HepG2 (cell line): Measurements from ENCODE around the gene ZNF804B. TPM values are rescaled to one million over a fixed set of nuclear protein-coding genes. Genes with fewer than 3 reads are reported as not detected.

Experiments used
- ATAC-seq: fragments of 200-7000 bp; cut with Tn5 transposase; 3 replicates; pipeline ENCODE4 v1.9.1; 2020; ENCODE audit warnings: mild to moderate bottlenecking, moderate library complexity
- BruUV-seq: library from RNA; stranded (reverse); fragments of 400-500 nt; replicated peaks from 2 replicates; lab custom pipeline; 2021; lab: Mats Ljungman, UMichigan
- CTCF ChIA-PET: fragments of 300-600 bp; formaldehyde crosslinking; extraction: SDS; loops from one replicate; lab custom pipeline; 2021; ENCODE audit warnings: low total read pairs, inconsistent platforms, low intra/inter-chr PET ratio; lab: Yijun Ruan, JAX
- POLR2A ChIA-PET: fragments of 350-600 bp; sonication (Branson Sonifier 250); formaldehyde crosslinking; loops from one replicate; lab custom pipeline; 2020; ENCODE audit warnings: antibody characterized with exemption, inconsistent platforms; lab: Yijun Ruan, JAX
- DNase-seq: peaks from one replicate; pipeline ENCODE4 v3.0.0-alpha.2; 2015; ENCODE audit warnings: low spot score
- FAIRE-seq: peaks from 3 replicates; lab custom pipeline; 2011; peaks lifted over from hg19 to GRCh38; lab: Jason Lieb, UNC
- H2AFZ ChIP-seq: one replicate; pipeline ENCODE4 v1.6.1; 2011; ENCODE audit warnings: low read length, inconsistent platforms
- H3K27ac ChIP-seq: fragments of 300-600 bp; 3 replicates; pipeline ENCODE4 v1.8.0; 2011; ENCODE audit warnings: mixed run types, mild to moderate bottlenecking, mixed read lengths, low read length, inconsistent platforms; ENCODE audit not compliant: insufficient read depth; ENCODE audit errors: extremely low read length
- H3K27me3 ChIP-seq, 2 experiments: fragments of 200-600 bp in 1 of 2; 2 replicates in 1 of 2; 3 replicates in 1 of 2; pipeline versions ENCODE4 v1.6.0 to v1.8.0; 2011; ENCODE audit warnings: low read length in 2 of 2, mild to moderate bottlenecking in 2 of 2, moderate library complexity in 2 of 2, inconsistent platforms in 1 of 2; ENCODE audit not compliant: insufficient read depth in 2 of 2, control insufficient read depth in 1 of 2
- H3K36me3 ChIP-seq, 2 experiments: fragments of 200-600 bp in 1 of 2; replicated peaks in 1 of 2; 2 replicates in 1 of 2; 3 replicates in 1 of 2; pipeline versions ENCODE4 v1.5.1 to v1.8.0; 2011; ENCODE audit warnings: low read length in 2 of 2, inconsistent platforms in 1 of 2; ENCODE audit not compliant: insufficient read depth in 2 of 2, control insufficient read depth in 1 of 2
- H3K4me1 ChIP-seq: 2 replicates; pipeline ENCODE4 v1.5.1; 2012; ENCODE audit warnings: low read length, inconsistent platforms; ENCODE audit not compliant: insufficient read depth
- H3K4me2 ChIP-seq: 2 replicates; pipeline ENCODE4 v1.6.0; 2011; ENCODE audit warnings: low read depth, low read length, inconsistent platforms
- H3K4me3 ChIP-seq, 3 experiments: fragments of 200-600 bp in 1 of 3; sonication (generic), shearing (Covaris generic) in 1 of 3; replicated peaks in 1 of 3; 2 replicates each; pipeline ENCODE4 v1.5.1; 2011 to 2016; ENCODE audit warnings: low read length in 3 of 3, inconsistent platforms in 2 of 3, low read depth in 2 of 3, mild to moderate bottlenecking in 2 of 3, control low read depth in 1 of 3, mixed read lengths in 1 of 3; ENCODE audit not compliant: insufficient read depth in 1 of 3
- H3K79me2 ChIP-seq: one replicate; pipeline ENCODE4 v1.6.1; 2011; ENCODE audit warnings: low read length, inconsistent platforms; ENCODE audit not compliant: insufficient read depth
- H3K9ac ChIP-seq: 2 replicates; pipeline ENCODE4 v1.6.0; 2011; ENCODE audit warnings: mild to moderate bottlenecking, low read depth, low read length, inconsistent platforms; ENCODE audit not compliant: insufficient read depth
- H3K9me3 ChIP-seq: 2 replicates; pipeline ENCODE4 v1.5.1; 2012; ENCODE audit warnings: mild to moderate bottlenecking, low read length
- H4K20me1 ChIP-seq: 2 replicates; pipeline ENCODE4 v1.6.0; 2011; ENCODE audit warnings: inconsistent platforms, mild to moderate bottlenecking, low read length, moderate library complexity; ENCODE audit not compliant: insufficient read depth
- ATF7 ChIP-seq, 2 experiments: fragments of 450-650 bp in 1 of 2; sonication (generic) in 1 of 2; formaldehyde crosslinking in 1 of 2; IDR thresholded peaks; 2 replicates each; pipeline versions ENCODE4 v1.4.0 to v1.6.1; 2016 to 2020; ENCODE audit warnings: antibody characterized with exemption in 1 of 2, mild to moderate bottlenecking in 1 of 2, missing genetic modification reagents in 1 of 2
- CREBL2 ChIP-seq: sonication (generic); formaldehyde crosslinking; IDR thresholded peaks from 2 replicates; pipeline ENCODE4 v1.8.1; 2023; ENCODE audit warnings: missing genetic modification reagents, mild to moderate bottlenecking, borderline replicate concordance
- MAFF ChIP-seq: IDR thresholded peaks from 2 replicates; pipeline ENCODE4 v1.6.1; 2011; ENCODE audit warnings: low read depth, low read length, improper control_type of control experiment
- MAFK ChIP-seq, 2 experiments: IDR thresholded peaks in 1 of 2; conservative IDR thresholded peaks in 1 of 2; 2 replicates each; pipeline ENCODE4 v1.6.1; 2011; ENCODE audit warnings: improper control_type of control experiment in 2 of 2, low read length in 2 of 2
- RBM22 ChIP-seq: fragments of 200-400 bp; formaldehyde crosslinking; optimal IDR thresholded peaks from 2 replicates; pipeline ENCODE3; 2017; ENCODE audit warnings: mild to moderate bottlenecking, low read length, moderate library complexity
- WGBS: methylation state at CpG from one replicate; pipeline ENCODE4 v1.1.6; 2017; ENCODE audit warnings: low lambda C conversion rate; 5-methylcytosine and 5-hydroxymethylcytosine counted together
- in situ Hi-C: cut with HindIII; loops from 2 replicates; pipeline ENCODE4 v1.10.0; 2017; ENCODE audit warnings: low pct_unique_long_range_greater_than_20kb; ENCODE audit not compliant: extremely low pct_ligation_motif_present
- intact Hi-C: fragments of 100-400 bp; cut with micrococcal nuclease; formaldehyde crosslinking; loops from one replicate; pipeline ENCODE4 v1.10.0; 2022; ENCODE audit not compliant: unreplicated experiment
- polyA plus RNA-seq, 8 experiments: library from polyadenylated mRNA; depleted of rRNA in 3 of 8; stranded (reverse) in 7 of 8; unstranded in 1 of 8; fragments of >200 nt; fragmentation: Illumina TruSeq in 4 of 8; extraction: Trizol in 4 of 8; gene quantifications; 2 replicates each; pipeline versions ENCODE4 v1.2.1 to v1.2.3, GENCODE V29; 2011 to 2016; ENCODE audit warnings: low read depth in 4 of 8, missing spikeins in 1 of 8, mixed read lengths in 1 of 8; ENCODE audit not compliant: insufficient read depth in 1 of 8
- total RNA-seq, 5 experiments: library from RNA; depleted of rRNA; stranded (reverse); fragments of >200 nt; fragmentation: Illumina TruSeq; extraction: Trizol; gene quantifications; 2 replicates each; pipeline ENCODE4 v1.2.3, GENCODE V29; 2016; ENCODE audit warnings: low read depth in 1 of 5

Gene ZNF804B
- total and polyA plus RNA-seq, 2 of the 13 experiments (the other 11 are each of a cell fraction or from before 2014, with no cell fraction given), result not detected

GRCh38 chr7:89012016-89012415 lies 252.5 kb downstream of the ZNF804B start:
- FAIRE-seq, result no peak
- no peaks in the 10 kb centered on the region for H3K4me1 ChIP-seq
- no peak overlapping the region for H3K9ac ChIP-seq
- no peaks in the 10 kb centered on the region for H4K20me1 ChIP-seq
- TF ChIP-seq ATF7 (IDR thresholded peaks at IDR 0.05), result 0 out of 2 replicates have a peak, but pooled peaks have one; percentile 7
- no peak for TF ChIP-seq ATF7 (CRISPR knock-in tag; IDR thresholded peaks at IDR 0.05)
- TF ChIP-seq CREBL2 (CRISPR knock-in tag), result no peak
- no peak for ATAC-seq
- H3K9me3 ChIP-seq, result peaks cover 20% of the 10 kb centered on the region
- no peaks in the 10 kb centered on the region for H3K36me3 ChIP-seq
- no peaks in the 10 kb centered on the region for H3K79me2 ChIP-seq
- BruUV-seq, result no TSS peak
- no peak overlapping the region for H2AFZ ChIP-seq
- H3K4me3 ChIP-seq, result no peak overlapping the region
- H3K27ac ChIP-seq, result no peak overlapping the region
- H3K27me3 ChIP-seq, result no peaks in the 10 kb centered on the region
- WGBS, result 11% methylated on average over 5 of the region's 5 CpGs
- ChIA-PET POLR2A (no interaction called here), CTCF (no interaction called here)
- H3K4me2 ChIP-seq, result no peak overlapping the region
- in situ Hi-C loops (no loop called here), intact Hi-C loops (no loop called here)
- DNase-seq, result no peak

GRCh38 chr7:89017695-89018094 lies 258.2 kb downstream of the ZNF804B start:
- H3K27me3 ChIP-seq, result no peaks in the 10 kb centered on the region; a peak in 1 of 5 replicates
- DNase-seq (no peak), ATAC-seq (no peak), FAIRE-seq (no peak)
- H4K20me1 ChIP-seq, result no peaks in the 10 kb centered on the region
- ChIA-PET POLR2A (no interaction called here), CTCF (no interaction called here)
- no peak overlapping the region for H3K4me3 ChIP-seq
- no peak overlapping the region for H3K4me2 ChIP-seq
- no peaks in the 10 kb centered on the region for H3K36me3 ChIP-seq
- no peak overlapping the region for H3K27ac ChIP-seq
- intact Hi-C loops, result no loop called here
- BruUV-seq, result no TSS peak
- no peak overlapping the region for H2AFZ ChIP-seq
- 0 out of 2 replicates have a peak, but pooled peaks have one; percentile 8 for TF ChIP-seq MAFF
- TF ChIP-seq MAFK (conservative IDR thresholded peaks at IDR 0.05 in 1 of 2, IDR thresholded peaks at IDR 0.05 in 1 of 2; ENCODE audit: low read length in 2 of 2), result peak in 1 of 2 experiments; percentile 56; a peak in 3 of 4 replicates
- TF ChIP-seq RBM22, result no peak
- in situ Hi-C loops, result no loop called here
- H3K4me1 ChIP-seq, result no peaks in the 10 kb centered on the region
- H3K9ac ChIP-seq, result no peak overlapping the region
- 5% methylated on average over 3 of the region's 3 CpGs for WGBS
- H3K9me3 ChIP-seq, result peaks cover 15% of the 10 kb centered on the region; the same call in 1 of the 2 replicates
- no peaks in the 10 kb centered on the region for H3K79me2 ChIP-seq
